GM21528 (cell line): ENCODE data around the gene THADA.

Source experiments
- ATAC-seq: cut with Tn5 transposase; IDR thresholded peaks from one replicate; pipeline ENCODE4 v1.9.1; 2021; ENCODE audit warnings: mild to moderate bottlenecking, moderate library complexity; ENCODE audit not compliant: unreplicated experiment, low FRiP score

Gene THADA

GRCh38 chr2:43268066-43268953, 327.5 kb downstream of the THADA start:
- ATAC-seq, result no peak

DNA sequence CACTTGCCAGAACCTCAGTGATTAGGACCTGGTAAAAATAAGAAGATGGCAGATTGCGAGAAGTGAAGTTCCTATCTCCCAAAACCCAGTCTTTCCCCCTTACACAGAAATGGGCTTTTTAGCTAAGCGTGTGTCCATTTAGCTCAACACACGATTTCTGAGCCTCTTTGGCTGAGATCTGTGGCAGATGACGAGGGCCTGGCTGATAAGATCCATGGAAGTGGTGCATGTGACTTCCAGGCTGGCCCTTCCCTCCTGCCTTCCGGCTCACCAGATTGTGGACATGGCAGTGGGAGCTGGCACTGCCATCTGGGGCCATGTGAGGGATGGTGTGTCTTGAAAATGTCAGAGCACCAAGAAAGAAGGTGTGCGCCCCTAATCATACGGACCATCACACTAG, 328.5 kb downstream of the THADA start:
- no peak for ATAC-seq

GRCh38 chr2:43266711-43267111, 329.1 kb downstream of the THADA start:
- no peak for ATAC-seq

DNA sequence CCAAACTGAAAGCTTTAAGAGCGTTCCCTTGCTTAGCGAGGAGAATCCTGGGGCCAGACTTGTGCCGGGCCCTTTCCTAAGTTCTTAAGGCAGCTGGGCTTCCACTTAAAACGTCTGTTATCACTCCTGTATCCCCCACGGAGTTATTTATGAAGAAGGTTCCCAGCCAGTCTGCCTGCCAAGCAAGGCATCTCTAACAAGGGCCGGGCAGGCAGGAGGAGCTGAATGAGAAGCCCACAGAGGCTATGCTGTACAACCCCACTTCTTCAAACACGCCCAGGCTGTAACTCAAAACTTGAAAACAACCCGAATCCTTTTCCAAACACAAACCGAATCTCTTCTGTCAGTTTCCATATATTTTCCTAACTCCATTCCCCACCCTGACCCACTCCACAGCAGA, 330.4 kb downstream of the THADA start:
- no peak for ATAC-seq

- ATAC-seq, result no peak
These were observed 330.8 kb downstream of the THADA start for GRCh38 chr2:43265001-43265400.

GRCh38 chr2:43262951-43263350, 332.9 kb downstream of the THADA start:
- ATAC-seq, result no peak

- ATAC-seq, result no peak
These were observed 333.6 kb downstream of the THADA start for GRCh38 chr2:43262239-43262638.

GRCh38 chr2:43259512-43259911, 336.3 kb downstream of the THADA start:
- ATAC-seq, result no peak

- ATAC-seq, result no peak
These were observed 337.2 kb downstream of the THADA start for GRCh38 chr2:43258547-43259156.

DNA sequence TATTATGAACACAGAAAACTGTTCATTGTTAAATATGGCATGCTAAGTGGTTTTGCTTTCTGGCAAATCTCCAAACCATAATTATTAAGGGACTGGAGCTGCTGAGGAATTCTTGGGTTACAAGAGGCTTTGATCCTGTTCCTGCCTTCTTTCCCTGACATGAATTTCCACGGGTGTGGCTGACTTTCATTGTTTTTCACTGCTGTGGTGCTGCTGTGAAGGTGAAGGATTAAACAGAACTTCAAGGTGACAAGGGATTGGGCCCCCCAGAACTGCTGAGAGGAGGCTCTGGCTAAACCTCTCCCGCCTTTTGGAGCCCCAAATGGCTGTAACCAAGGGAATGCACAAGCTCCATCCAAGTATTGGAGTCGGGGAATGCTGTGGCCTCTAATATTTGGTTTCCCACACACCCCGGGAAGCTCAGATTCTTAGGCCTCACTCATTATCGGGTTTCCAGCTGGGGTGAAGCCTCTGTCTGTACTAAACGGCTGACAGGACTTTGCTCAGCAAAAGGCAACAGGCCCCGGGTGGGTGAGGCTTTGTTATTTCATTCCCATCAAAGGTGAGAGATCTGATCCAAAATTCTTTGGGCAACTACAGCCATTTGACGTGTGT, 340.4 kb downstream of the THADA start:
- ATAC-seq, result no peak

DNA sequence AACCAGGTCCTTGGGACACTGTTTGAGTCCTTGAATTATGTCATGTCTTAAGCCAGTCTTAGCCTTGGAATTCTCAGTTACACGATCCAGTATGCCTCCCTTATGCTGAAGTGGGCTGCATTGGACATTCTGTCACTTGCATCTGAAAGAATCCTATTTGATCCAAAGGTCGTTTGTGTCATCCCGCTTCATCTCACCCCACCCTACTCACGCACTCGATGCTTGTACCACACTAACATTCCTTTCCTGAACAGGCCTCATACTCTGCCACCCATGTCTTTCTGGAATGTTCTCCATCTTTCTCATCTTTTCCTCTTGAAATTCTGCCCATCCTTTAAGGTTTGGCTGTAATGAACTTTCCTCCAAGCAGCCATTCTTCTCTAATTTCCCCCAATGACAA, 341.5 kb downstream of the THADA start:
- ATAC-seq, result no peak

GRCh38 chr2:43251171-43251731, 344.6 kb downstream of the THADA start:
- ATAC-seq, result no peak

DNA sequence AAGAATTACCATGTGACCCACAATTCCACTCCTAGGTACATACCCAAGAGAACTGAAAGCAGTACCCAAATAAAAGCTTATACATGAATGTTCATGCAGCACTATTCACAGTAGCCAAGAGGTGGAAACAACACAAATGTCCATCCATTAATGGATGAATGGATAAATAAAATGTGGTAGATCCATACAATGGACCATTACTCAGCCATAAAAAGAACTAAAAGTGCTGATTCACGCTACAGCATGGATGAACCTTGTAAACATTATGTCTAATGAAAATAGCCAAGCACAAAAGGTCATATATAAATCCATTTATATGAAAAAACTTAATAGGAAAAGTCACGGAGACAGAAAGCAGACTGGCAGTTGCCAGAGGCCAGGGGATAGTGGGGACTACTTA, 345.8 kb downstream of the THADA start:
- ATAC-seq, result no peak

- no peak for ATAC-seq
These were observed 347.2 kb downstream of the THADA start for GRCh38 chr2:43248621-43249020.

GRCh38 chr2:43246641-43247040, 349.2 kb downstream of the THADA start:
- ATAC-seq, result no peak

GRCh38 chr2:43241558-43241957, 354.3 kb downstream of the THADA start:
- ATAC-seq, result no peak

DNA sequence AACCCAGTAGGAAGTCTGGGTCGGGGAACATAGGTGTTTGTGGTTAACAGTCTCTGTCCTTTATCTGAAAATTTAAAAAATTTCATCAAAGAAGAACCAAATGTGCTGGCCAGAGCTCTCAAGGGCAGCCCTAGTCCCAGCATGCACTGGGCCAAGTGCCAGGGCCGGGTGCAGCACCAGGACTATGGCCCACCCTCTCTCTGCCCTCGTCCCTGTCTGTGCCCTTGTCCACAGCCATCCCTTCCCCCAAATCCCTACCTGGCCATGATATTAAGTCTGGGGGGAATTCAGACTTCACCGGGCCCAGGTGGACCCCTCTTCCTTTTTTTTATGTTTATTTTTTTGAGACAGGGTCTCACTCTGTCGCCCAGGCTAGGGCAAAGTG, 355.1 kb downstream of the THADA start:
- no peak for ATAC-seq

DNA sequence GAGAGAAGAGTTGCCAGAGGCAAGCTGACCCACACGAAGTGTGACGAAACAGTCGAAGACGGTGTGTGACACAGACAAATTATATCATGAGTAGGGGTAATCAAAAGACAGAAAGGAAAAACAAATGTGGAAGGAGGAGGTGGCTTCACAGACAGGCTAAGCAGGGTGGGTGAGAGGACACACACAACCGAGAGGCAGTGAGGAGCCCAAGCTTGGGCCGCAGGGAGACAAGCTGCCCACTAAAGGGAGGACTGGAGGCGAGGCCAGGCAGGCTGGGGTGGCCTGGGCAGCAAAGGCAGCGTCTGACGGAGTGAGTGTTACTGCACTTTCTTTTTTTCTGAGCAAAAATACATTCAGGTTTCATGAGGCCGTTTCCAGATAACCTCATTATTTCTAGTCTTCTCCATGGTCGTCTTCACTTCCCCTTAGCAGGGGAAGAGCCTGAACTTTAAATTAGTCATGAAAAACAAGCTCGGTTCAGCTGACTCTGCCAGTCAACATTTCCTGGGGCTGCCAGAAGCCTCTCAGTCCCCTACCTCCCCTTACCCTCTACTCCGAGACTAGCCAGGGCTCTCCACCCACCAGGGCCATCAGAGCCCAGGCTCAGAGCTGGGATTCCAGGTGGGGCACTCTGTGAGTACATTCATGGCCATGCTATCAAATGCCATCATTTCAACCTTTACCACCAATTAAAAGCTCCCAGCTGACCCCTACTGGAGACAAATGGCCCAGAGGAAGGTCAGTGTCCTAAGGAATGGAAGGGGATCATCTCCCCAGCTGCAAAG, 355.7 kb downstream of the THADA start:
- ATAC-seq, result no peak

- ATAC-seq, result no peak
These were observed 357.0 kb downstream of the THADA start for GRCh38 chr2:43238813-43239212.

- ATAC-seq, result no peak
These were observed 357.7 kb downstream of the THADA start for GRCh38 chr2:43238176-43238575.
